AG04449 (cell line): Measurements from ENCODE around the gene CYSRT1.

ENCODE experiments used
- CTCF ChIA-PET: fragments of 350-600 bp; formaldehyde crosslinking; extraction: SDS; loops from one replicate; lab custom pipeline; 2021; ENCODE audit warnings: antibody characterized with exemption; lab: Yijun Ruan, JAX
- POLR2A ChIA-PET: fragments of 400-600, 350-600 bp; formaldehyde crosslinking; extraction: SDS; loops from one replicate; lab custom pipeline; 2020; ENCODE audit warnings: antibody characterized with exemption, inconsistent platforms; lab: Yijun Ruan, JAX
- DNase-seq: peaks from one replicate; pipeline ENCODE4 v3.0.0-alpha.2; 2010; ENCODE audit warnings: low read depth, low spot score
- H3K4me3 ChIP-seq: 2 replicates; pipeline ENCODE4 v1.5.1; 2011; ENCODE audit warnings: low read depth, mild to moderate bottlenecking, control low read depth, low read length
- TF ChIP-seq, protein P1 (sequence below): IDR thresholded peaks from one replicate; pipeline ENCODE4 v1.5.1; 2011; ENCODE audit warnings: mild to moderate bottlenecking, moderate library complexity, low read length, control low read depth, inconsistent platforms; ENCODE audit not compliant: insufficient read depth; ENCODE audit errors: missing control alignments

Gene CYSRT1

DNA sequence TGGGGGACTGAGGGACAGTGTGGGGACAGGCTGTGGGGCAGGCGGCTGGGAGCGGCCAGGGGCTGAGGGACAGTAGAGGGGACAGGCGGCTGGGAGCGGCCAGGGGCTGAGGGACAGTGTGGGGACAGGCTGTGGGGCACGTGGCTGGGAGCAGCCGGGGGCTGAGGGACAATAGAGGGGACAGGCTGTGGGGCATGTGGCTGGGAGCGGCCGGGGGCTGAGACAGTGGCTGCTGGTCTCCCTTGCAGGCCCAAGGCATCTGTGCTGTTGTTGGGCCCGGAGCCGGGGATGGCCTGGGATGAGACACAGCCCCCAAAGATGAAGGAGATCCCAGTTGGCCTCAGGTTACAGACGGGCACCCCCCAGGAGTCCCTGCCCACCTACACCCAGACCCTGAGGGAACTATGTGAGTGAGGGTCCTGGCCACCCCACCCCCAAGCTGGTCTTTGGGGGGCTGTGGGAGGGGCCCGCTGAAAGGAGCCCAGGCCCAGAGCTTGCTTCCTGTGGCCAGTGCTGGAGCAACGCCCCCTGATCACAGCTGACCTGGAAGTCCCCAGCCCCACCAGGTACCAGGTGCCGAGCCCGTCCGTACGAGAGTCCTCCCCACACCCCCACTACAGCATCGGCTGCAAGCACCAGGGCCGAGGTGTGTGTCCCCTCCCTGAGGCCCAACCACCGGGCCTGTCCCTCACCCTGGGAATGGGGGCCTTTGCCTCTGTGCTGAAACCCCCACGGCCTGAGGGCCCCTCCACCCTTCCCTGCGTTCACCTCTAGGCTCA, 26.7 kb downstream of the CYSRT1 start:
- ChIA-PET POLR2A (interaction anchor here (6.8 kb wide), 1 partner anchor 9 kb away, joined by 164 read pairs; the partner anchor contains the start of gene TUBB4B), CTCF (interaction anchor here (1.1 to 2.7 kb wide), 2 partner anchors 14 to 15 kb away, joined by 3 to 15 read pairs; no protein-coding TSS in a partner anchor)
- TF ChIP-seq, protein P1, sequence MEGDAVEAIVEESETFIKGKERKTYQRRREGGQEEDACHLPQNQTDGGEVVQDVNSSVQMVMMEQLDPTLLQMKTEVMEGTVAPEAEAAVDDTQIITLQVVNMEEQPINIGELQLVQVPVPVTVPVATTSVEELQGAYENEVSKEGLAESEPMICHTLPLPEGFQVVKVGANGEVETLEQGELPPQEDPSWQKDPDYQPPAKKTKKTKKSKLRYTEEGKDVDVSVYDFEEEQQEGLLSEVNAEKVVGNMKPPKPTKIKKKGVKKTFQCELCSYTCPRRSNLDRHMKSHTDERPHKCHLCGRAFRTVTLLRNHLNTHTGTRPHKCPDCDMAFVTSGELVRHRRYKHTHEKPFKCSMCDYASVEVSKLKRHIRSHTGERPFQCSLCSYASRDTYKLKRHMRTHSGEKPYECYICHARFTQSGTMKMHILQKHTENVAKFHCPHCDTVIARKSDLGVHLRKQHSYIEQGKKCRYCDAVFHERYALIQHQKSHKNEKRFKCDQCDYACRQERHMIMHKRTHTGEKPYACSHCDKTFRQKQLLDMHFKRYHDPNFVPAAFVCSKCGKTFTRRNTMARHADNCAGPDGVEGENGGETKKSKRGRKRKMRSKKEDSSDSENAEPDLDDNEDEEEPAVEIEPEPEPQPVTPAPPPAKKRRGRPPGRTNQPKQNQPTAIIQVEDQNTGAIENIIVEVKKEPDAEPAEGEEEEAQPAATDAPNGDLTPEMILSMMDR, result no peak
- H3K4me3 ChIP-seq, result no peak overlapping the region
- DNase-seq, result no peak

DNA sequence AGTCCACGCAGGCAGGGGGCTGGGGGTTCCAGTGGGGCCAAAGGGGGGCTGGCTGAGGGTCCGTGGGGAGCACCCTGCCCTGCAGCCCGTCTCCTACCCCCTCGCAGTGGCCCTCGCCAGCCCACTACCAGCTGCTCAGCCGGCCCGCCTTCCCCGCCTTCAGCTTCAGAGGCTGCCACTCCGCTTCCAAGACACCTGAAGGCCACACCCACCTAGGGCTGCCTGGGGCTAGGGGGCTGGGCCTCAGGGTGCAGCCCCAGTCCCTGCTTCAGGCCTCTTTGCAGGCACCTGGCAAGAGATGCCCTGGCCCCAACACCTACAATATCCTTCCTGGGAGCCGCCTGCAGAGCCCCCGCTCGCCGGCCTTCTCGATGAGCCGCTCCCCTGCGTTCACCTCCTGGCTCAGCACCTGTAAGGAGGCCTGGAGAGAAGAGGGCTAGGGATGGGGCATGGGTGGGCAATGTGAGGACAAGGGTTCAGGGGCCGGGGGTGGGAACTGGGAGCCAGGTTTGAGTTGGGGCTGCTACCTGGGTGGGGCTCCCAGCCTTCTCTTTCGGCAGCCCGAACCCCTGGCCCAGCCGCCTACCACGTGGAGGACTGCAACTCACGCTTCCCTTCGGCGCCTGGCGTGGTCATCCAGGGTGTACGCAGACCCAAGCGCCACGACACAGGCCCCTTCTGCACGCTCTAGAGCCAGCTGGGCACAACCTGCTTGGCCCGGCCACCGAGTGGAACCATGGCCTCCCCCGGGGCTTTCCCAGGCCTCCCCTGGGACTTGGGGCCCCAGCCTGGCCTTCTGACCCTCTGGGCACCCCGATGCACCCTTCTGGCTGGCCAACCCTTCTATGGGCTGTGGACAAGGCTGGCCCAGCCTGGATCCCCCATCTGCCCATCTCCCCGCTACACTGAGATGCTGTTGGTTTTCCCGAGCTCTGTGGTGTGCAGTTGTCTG, 27.9 kb downstream of the CYSRT1 start:
- POLR2A ChIA-PET, result interaction anchor here (6.8 kb wide), 1 partner anchor 10 kb away, joined by 164 read pairs; the partner anchor contains the start of gene TUBB4B
- TF ChIP-seq, protein P1, result no peak
- H3K4me3 ChIP-seq, result no peak overlapping the region
- CTCF ChIA-PET, result interaction anchor here (1.1 to 4.5 kb wide), 2 partner anchors 15 to 16 kb away, joined by 3 to 24 read pairs; no protein-coding TSS in a partner anchor
- DNase-seq, result no peak

DNA sequence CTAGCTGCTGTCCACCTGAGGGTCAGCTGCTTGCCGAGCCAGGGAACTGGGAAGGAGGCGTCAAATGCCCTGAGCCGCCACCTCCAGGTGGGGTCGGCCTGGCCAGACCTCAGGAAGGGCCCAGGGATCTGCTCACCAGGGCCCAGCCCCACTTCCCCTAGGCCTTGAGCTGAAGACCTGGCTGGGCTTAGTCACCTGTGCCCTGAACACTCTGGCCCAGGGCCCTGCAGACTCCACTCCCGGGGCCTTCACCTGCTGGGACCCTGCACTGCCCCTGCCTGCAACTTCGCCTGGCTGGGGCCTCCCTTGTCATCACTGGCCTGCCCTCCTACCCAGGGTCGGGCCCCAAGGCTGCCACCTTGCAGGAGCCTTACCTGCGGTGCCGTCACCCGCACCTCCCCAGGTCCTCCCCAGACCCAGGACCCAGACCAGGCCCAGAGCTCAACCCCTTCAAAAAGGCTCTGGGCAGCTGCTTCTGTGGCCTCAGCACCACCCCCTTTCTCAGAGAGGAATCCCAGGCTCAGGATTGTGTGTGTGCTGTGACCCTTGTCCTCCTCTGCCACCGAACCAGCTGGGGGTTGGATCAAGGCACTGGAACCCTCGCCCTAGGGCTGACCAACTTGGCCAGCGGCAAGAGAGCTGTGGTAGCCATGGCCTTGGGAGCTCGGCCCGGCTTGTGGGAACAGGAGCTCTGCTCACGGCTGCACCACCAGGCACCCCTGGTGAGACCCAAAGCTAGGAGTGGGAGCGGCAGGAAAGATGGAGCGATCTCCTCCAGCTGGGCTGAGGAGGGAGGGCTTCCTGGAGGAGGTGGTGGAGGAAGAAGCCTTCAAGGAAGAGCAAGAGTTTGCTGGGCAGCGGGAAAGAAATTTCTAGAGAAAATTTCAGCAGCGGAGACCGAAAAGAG, 29.0 kb downstream of the CYSRT1 start:
- peak overlapping the region; percentile 88 for H3K4me3 ChIP-seq
- no peak for DNase-seq
- TF ChIP-seq, protein P1, result no peak
- ChIA-PET POLR2A (interaction anchor here (6.8 kb wide), 1 partner anchor 11 kb away, joined by 164 read pairs; the partner anchor contains the start of gene TUBB4B), CTCF (interaction anchor here (1.4 to 4.5 kb wide), 4 partner anchors 9 to 26 kb away, joined by 4 to 24 read pairs (median 6); no protein-coding TSS in a partner anchor)

DNA sequence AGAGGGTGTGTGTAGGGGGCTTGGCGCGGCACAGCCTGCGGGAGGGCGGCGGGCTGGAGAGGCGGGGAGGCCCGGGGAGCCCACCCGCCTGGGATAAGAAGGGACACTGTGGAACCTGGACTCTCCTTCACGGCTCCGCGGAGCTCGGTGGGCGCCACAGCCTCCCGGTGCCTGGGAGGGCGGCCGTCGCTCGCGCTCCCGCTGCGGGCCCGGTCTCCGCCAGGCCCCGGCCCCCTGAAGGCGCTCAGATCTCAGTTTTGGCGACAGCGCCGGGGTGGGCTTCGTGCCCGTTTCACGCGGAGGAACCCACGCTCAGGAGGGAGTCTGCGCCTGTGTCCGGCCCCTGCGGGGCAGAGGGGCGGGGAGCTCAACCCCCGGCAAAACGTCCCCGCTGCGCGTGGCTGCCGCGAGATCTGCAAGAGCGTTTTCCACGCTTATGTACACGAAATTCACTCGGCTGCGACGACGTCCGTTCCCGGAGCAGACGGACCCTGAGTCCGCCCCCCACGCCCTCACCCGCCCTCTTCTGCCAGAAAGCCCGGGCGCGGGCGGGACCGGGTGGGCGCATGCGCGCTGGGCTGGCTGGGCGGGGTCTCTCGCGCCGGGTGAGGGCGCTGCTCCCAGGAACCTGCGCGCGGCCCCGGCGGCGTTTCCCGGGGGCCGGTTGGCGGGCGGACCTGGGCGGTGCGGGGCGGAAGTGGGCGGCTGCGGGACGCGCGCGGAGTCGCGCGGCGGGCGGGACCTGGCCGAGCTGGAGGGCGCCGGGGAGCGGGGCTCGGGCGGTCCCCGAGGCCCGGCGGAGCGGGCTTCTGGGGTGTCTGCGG, 29.9 kb downstream of the CYSRT1 start, which contains the start of gene NELFB:
Gene NELFB, plus strand, starts transcription at position 704 of the 824 bp plus-strand sequence.
- ChIA-PET POLR2A (interaction anchor here (6.8 kb wide), 1 partner anchor 12 kb away, joined by 164 read pairs; the partner anchor contains the start of gene TUBB4B), CTCF (interaction anchor here (1.4 to 4.5 kb wide), 4 partner anchors 9 to 27 kb away, joined by 4 to 24 read pairs (median 6); no protein-coding TSS in a partner anchor)
- no peak for DNase-seq
- peak within 1 kb of the TSS; percentile 88 for H3K4me3 ChIP-seq
- TF ChIP-seq, protein P1, result no peak
